ENCODE measurements around the gene COL4A1.

Gene COL4A1

GRCh38 chr13:110308656-110309359 is 1.9 kb upstream of the COL4A1 start:
- peak; percentile 42 for DNase-seq

DNA sequence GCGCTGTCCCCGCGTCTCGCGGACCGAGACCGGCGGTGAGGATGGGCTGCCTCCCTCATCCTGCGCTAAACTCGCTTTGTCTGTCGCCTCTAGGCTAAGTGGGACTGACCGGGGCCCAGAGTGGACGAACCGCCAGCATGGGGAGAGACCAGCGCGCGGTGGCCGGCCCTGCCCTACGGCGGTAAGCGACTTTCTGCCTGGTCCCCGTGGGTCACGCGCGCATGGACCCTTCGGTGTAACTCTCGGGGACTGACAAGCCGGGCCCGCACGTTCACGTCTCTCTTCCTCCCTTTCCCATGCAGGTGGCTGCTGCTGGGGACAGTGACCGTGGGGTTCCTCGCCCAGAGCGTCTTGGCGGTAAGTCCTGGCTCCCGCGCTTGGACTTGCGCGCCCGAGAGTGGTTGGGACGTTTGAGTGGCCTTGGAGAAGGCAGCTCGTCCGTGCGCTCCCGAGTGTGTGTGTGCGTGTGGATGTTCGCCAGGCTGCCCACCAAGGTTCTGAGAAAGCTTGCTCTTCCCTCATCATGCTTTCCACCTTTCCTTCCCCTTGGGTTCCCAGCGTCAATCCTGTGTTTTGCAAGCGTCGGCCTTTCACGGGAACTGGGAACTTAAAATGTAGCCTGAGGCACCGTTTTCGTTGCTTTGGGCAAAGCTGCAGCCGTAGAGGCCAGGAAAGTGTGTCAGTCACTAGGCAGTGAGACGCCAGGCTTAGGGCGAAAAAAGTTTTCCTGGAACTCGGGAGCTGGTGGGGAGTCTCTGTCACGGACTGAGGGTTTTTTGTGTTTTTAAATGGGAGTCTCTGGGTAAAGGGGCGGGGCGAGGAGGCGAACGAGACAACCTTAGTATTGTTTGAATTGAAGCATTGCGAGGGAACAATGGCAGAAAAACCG is 1.1 kb upstream of the COL4A1 start:
- peak; percentile 49 for DNase-seq

GRCh38 chr13:110306340-110306959 is 507 bp downstream of the COL4A1 start:
- DNase-seq: peak; percentile 48

- peak; percentile 13 for DNase-seq
Observed at GRCh38 chr13:110305949-110306339, 1.0 kb downstream of the COL4A1 start.

DNA sequence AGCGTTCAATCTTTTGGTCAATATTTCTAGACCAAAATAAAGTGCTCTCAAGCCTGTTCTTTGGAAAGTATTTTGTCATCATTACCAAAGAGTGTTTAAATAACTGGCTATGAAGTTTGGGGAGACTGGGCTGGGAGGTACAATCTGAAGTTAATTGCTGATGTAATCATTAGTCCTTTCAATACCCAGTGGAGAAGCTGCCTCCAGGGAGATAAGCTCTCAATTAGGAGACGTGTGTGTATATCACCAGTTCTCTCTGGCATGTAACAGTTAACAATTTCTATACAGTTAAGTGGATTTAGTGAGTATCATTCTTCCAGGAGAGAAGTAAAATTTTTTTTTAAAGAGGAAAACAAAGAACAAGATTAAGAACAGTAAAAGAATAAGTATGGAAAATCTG is 1.4 kb downstream of the COL4A1 start:
- no peak for DNase-seq

GRCh38 chr13:110305001-110305400 is 2.0 kb downstream of the COL4A1 start:
- DNase-seq: no peak

DNA sequence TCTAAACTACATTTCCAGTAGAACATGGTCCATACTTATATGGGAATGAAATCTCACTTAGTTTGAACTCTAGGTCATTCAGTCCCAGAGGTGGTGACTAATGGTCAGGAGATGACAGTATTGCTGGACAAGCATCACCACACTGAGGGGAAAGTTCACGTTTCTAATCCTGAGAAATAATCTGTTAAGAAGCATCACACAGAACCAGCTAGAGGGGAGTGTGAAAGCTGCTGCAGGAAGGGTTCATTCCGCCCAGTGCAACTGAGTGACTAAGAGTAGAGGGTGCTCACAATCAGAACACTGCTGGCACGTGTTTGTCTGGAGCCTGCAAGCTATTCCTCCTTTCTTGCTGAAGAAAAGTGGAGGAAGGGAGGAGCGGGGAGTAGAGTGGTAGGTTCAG is 2.7 kb downstream of the COL4A1 start:
- DNase-seq: peak; percentile 26

DNA sequence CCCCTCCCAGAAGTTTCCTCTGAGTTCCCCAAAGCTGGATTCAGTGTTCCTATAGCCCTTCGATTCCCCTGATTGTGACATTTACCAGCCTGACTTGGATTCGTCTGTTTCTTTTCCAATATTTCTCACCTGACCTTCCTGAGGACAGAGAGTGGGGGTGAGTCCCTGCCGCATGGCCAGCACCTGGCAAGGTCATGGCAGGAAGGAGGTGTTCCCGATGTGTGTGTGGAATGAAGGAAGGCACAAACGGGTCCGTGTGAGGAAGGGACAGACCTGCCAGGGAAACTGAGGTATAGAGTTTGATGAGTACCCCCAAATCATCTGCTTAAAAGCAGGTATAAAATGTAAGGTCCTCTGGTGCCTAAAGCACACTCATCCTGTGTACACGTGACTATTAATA is 3.3 kb downstream of the COL4A1 start:
- DNase-seq: peak; percentile 19

DNA sequence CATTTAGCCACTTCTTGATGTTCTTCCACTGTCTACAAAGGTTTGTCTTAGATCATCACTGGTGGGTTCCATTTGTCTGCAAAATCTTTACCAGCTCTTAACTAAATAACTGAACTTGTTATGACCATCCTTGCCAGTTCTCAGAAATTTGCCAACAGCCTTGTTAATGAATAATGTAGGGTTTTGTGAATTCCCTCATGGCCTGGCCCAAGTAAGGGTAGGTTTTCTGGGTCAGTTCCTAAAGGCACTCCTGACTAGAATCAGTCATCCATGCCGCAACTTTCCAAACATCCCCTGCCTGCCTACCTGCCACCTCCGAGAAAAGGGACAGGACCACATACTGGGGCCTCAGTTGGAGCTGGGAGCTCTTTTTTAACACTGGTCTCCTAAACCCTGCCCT is 4.0 kb downstream of the COL4A1 start:
- DNase-seq: no peak

DNA sequence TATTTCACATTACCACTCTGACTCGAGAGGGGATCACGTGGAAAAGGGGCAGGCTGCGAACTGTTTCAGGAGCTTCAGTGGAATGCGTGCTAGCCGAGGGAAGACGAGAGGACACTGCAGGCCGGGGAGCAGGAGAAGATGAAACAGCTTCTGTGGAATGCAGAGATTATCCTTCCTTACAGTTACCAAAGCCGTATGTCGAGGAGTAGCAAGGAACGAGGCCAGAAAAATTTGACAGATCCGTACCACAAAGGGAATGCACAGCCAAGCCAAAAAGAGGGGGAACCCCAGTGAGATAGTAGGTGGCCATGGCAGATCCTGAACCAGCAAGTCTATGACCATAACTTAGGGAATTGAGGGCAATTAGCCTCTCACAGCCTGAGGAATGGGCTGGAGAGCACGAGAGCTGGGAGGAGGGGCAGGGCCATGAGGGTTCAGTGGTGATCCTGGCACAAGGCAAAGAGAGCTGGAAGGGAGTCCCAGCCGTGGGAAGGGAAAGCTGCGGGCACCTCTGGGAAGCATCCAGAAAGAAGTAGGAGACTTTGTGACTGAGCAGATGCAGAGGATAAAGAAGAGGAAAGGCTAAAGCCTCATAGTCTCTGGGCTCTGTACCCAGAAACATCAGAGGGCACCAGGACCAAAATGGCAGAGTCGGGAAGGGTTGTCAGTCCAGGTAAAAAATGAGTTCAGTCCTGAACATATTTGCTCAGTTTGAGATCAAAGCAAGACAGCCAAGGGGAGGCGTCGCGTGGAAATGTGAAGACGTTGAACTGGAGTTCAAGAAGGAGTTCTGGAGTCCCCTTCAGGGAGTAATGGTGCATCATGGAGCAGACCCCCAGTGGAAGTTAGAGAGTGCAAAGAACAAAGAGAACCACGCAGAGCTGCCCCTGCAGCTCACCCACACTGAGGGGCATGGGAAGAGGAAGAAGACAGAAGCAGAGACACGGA is 5.1 kb downstream of the COL4A1 start:
- peak; percentile 15 for DNase-seq

- DNase-seq: no peak
Observed at GRCh38 chr13:110301083-110301482, 5.9 kb downstream of the COL4A1 start.

GRCh38 chr13:110300090-110300815 is 6.7 kb downstream of the COL4A1 start:
- no peak for DNase-seq

GRCh38 chr13:110299283-110299840 is 7.6 kb downstream of the COL4A1 start:
- peak; percentile 26 for DNase-seq

GRCh38 chr13:110298505-110299282 is 8.3 kb downstream of the COL4A1 start:
- DNase-seq: peak; percentile 55

- DNase-seq: no peak
Observed at GRCh38 chr13:110297766-110298504, 9.0 kb downstream of the COL4A1 start.

GRCh38 chr13:110297011-110297410 is 9.9 kb downstream of the COL4A1 start:
- no peak for DNase-seq

- no peak for DNase-seq
Observed at GRCh38 chr13:110294622-110295021, 12.3 kb downstream of the COL4A1 start.

DNA sequence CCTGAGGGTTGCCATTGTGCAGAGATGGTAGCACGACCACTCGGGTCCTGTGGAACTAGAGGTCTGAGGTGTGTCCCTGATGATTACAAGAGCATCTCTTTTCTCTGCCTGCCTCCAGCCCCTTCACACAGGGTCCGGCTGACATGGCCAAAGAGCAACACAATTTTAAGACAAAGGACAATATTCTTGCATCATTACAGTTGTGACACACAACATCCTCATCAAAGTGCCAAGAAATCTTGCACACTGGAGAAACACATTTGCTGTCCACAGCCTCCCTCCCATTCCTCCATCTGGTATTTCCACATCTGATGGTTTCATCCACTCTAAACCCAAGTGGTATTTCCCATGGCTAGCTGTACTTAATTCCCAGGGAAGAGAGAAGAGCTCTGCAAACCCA is 12.8 kb downstream of the COL4A1 start:
- DNase-seq: peak; percentile 15

GRCh38 chr13:110293649-110294048 is 13.3 kb downstream of the COL4A1 start:
- no peak for DNase-seq

GRCh38 chr13:110293037-110293436 is 13.9 kb downstream of the COL4A1 start:
- no peak for DNase-seq

All from activated CD8-positive, alpha-beta memory T cell treated with anti-CD3 and anti-CD28 coated beads for 24 hours (primary cell).